Hepatocyte (in vitro differentiated cells): Measurements from ENCODE around the gene CNNM4. TPM values are rescaled to one million over a fixed set of nuclear protein-coding genes. Genes with fewer than 3 reads are reported as not detected.
"Not testable (repeated sequence)": the region's sequence is repeated elsewhere in the genome, so short reads cannot be mapped to it uniquely, and the experiment has no call there.

Experiments used
- DNase-seq: peaks from one replicate; pipeline ENCODE4 v3.0.0-alpha.2; 2016; ENCODE audit warnings: low spot score
- H2AFZ ChIP-seq: fragments of 200-600 bp; sonication (generic); 2 replicates; pipeline ENCODE4 v1.6.0; 2016; ENCODE audit warnings: antibody characterized with exemption, mild to moderate bottlenecking
- H3K27ac ChIP-seq: fragments of 200-600 bp; sonication (generic); 2 replicates; pipeline ENCODE4 v1.5.1; 2016; ENCODE audit warnings: mild to moderate bottlenecking
- H3K27me3 ChIP-seq: fragments of 200-600 bp; sonication (generic); 2 replicates; pipeline ENCODE4 v1.6.1; 2016
- H3K36me3 ChIP-seq: fragments of 200-600 bp; sonication (generic); replicated peaks from 2 replicates; pipeline ENCODE4 v1.5.1; 2016; ENCODE audit warnings: low read depth; ENCODE audit not compliant: insufficient read depth
- H3K4me1 ChIP-seq: fragments of 200-600 bp; sonication (generic); 2 replicates; pipeline ENCODE4 v1.5.1; 2016; ENCODE audit warnings: mild to moderate bottlenecking, moderate library complexity; ENCODE audit not compliant: insufficient read depth
- H3K4me2 ChIP-seq: fragments of 200-600 bp; sonication (generic); 2 replicates; pipeline ENCODE4 v1.6.0; 2016
- H3K4me3 ChIP-seq: fragments of 200-600 bp; sonication (generic); 2 replicates; pipeline ENCODE4 v1.5.1; 2016; ENCODE audit warnings: mild to moderate bottlenecking
- H3K79me2 ChIP-seq: fragments of 200-600 bp; sonication (generic); 2 replicates; pipeline ENCODE4 v1.6.0; 2017; ENCODE audit warnings: mild to moderate bottlenecking
- H3K9me2 ChIP-seq: fragments of 200-600 bp; sonication (generic); replicated peaks from 2 replicates; pipeline ENCODE4 v1.6.0; 2017; ENCODE audit warnings: mild to moderate bottlenecking; ENCODE audit not compliant: insufficient read depth
- H3K9me3 ChIP-seq: fragments of 200-600 bp; sonication (generic); 2 replicates; pipeline ENCODE4 v1.5.1; 2016; ENCODE audit warnings: low read depth, mild to moderate bottlenecking
- H4K20me1 ChIP-seq: fragments of 200-600 bp; sonication (generic); 2 replicates; pipeline ENCODE4 v1.6.0; 2016; ENCODE audit warnings: mild to moderate bottlenecking; ENCODE audit not compliant: insufficient read depth, poor library complexity, severe bottlenecking
- EZH2 ChIP-seq: fragments of 200-600 bp; sonication (generic); IDR thresholded peaks from 2 replicates; pipeline ENCODE4 v1.6.1; 2016; ENCODE audit warnings: antibody characterized with exemption, mild to moderate bottlenecking, borderline replicate concordance
- EZH2phosphoT487 ChIP-seq: fragments of 200-600 bp; sonication (generic); IDR thresholded peaks from one replicate; pipeline ENCODE4 v1.6.1; 2018; ENCODE audit warnings: antibody characterized with exemption, mild to moderate bottlenecking, low read depth, moderate library complexity; ENCODE audit not compliant: unreplicated experiment, severe bottlenecking
- WGBS: methylation state at CpG from one replicate; pipeline ENCODE4 v1.1.6; 2016; ENCODE audit warnings: low lambda C conversion rate; ENCODE audit errors: missing lambda C conversion rate; 5-methylcytosine and 5-hydroxymethylcytosine counted together
- polyA plus RNA-seq: library from polyadenylated mRNA; unstranded; fragments of >200 nt; fragmentation: Nextera tagmentation; extraction: Ambion mirVana; gene quantifications from 2 replicates; pipeline ENCODE4 v1.2.1, GENCODE V29; 2016
- total RNA-seq: library from RNA; depleted of rRNA; stranded (reverse); fragments of >200 nt; gene quantifications from 2 replicates; pipeline ENCODE4 v1.2.3, GENCODE V29; 2014
- TF ChIP-seq, protein P1 (sequence below): fragments of 200-600 bp; sonication (generic); IDR thresholded peaks from 2 replicates; pipeline ENCODE4 v1.5.1; 2016; ENCODE audit warnings: antibody characterized with exemption, mild to moderate bottlenecking; ENCODE audit not compliant: poor library complexity

CNNM4 gene
- total and polyA plus RNA-seq, 2 experiments from 2014 or later, result 8.8 to 10.8 TPM

DNA sequence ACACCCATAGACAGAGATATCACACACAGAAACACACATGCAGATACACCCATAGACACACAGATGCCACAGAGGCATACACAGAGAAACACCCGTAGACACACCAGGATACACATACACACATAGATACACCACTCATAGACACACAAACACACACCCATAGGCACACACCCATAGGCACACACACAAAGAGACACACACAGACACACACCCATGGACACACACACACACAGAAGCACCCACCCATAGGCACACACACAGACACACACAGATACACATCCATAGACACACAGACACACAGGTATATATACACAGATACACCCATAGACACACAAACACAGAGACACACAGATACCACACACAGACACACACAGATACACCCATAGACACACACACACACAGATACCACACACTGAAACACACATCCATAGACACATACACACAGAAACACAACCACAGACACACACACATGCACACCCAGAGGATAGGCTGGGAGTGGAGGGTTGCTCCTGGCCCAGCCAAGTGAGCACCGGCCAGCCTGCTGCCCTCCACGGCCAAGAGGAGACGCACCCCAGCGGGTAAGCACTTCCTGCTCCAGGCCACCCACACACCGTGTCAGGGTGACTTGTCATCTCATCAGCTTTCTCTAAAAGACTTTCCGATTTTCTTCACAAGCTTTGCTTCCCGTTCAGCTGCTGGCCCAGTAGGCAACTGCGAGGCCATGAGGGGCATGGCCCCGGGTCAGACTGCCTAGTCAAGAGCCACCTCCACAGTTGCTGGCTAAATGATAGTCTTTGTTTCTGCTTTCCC lies 41.3 kb downstream of the CNNM4 start:
- WGBS, result 94% methylated on average over 10 of the region's 10 CpGs
- H2AFZ ChIP-seq, result no peak overlapping the region
- no peak overlapping the region for H3K4me3 ChIP-seq
- no peaks in the 10 kb centered on the region for H3K27me3 ChIP-seq
- no peaks in the 10 kb centered on the region for H3K9me2 ChIP-seq
- no peaks in the 10 kb centered on the region for H3K36me3 ChIP-seq
- no peak for DNase-seq
- no peaks in the 10 kb centered on the region for H3K9me3 ChIP-seq
- peak overlapping the region; percentile 41 for H3K27ac ChIP-seq
- no peaks in the 10 kb centered on the region for H3K79me2 ChIP-seq
- no peak overlapping the region for H3K4me2 ChIP-seq
- H3K4me1 ChIP-seq, result peaks cover 4% of the 10 kb centered on the region
- no peaks in the 10 kb centered on the region for H4K20me1 ChIP-seq
- TF ChIP-seq, protein P1, sequence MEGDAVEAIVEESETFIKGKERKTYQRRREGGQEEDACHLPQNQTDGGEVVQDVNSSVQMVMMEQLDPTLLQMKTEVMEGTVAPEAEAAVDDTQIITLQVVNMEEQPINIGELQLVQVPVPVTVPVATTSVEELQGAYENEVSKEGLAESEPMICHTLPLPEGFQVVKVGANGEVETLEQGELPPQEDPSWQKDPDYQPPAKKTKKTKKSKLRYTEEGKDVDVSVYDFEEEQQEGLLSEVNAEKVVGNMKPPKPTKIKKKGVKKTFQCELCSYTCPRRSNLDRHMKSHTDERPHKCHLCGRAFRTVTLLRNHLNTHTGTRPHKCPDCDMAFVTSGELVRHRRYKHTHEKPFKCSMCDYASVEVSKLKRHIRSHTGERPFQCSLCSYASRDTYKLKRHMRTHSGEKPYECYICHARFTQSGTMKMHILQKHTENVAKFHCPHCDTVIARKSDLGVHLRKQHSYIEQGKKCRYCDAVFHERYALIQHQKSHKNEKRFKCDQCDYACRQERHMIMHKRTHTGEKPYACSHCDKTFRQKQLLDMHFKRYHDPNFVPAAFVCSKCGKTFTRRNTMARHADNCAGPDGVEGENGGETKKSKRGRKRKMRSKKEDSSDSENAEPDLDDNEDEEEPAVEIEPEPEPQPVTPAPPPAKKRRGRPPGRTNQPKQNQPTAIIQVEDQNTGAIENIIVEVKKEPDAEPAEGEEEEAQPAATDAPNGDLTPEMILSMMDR, result no peak

DNA sequence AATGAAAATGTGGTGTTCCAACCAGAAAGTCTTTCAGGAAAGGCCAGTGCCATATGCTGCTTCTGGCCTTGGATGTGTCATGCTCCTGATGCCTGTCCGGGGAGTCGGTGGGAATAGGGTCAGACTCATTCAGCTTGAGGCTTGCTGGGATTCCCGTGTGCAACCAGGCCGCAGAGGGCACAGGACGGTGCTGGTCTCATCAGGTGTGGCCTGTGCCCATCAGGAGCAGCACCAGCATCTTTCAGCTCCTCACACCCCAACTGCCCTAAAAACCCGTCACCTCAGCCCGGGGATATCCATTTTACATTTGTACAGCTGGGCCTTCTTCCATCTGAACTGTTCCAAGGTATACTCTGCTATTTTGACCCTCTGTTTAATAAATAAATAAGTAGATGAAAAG lies 42.0 kb downstream of the CNNM4 start:
- Histone ChIP-seq H3K27ac (no peak overlapping the region), H2AFZ (no peak overlapping the region), H3K9me3 (no peaks in the 10 kb centered on the region), H3K9me2 (no peaks in the 10 kb centered on the region), H3K4me2 (no peak overlapping the region), H4K20me1 (no peaks in the 10 kb centered on the region), H3K79me2 (no peaks in the 10 kb centered on the region), H3K4me1 (peaks cover 4% of the 10 kb centered on the region), H3K36me3 (no peaks in the 10 kb centered on the region), H3K4me3 (no peak overlapping the region), H3K27me3 (no peaks in the 10 kb centered on the region)
- TF ChIP-seq, protein P1, result no peak
- TF ChIP-seq EZH2 (no peak), EZH2phosphoT487 (no peak)
- DNase-seq, result no peak
- WGBS, result 95% methylated on average over 7 of the region's 7 CpGs

DNA sequence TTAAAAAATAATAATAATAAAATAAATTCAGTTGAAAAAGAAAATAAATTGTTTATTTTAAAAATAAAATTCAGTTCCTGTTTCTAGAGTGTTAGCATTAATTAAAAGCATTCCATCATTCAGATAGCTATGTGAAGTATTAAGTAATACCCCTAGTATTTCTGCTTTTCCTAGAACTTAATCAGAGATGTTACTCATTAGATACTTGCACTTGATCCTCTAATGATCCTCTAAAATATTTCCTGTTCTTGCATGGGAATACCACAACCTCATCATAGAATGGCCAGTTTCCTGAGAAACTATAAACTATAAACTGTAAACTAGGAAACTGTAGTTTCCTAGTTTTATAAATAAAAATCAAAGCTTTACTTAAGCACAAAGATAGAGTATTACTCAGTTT lies 44.3 kb downstream of the CNNM4 start:
- H3K4me1 ChIP-seq, result peaks cover 4% of the 10 kb centered on the region
- DNase-seq, result no peak
- no peaks in the 10 kb centered on the region for H3K79me2 ChIP-seq
- H3K27ac ChIP-seq, result no peak overlapping the region
- H2AFZ ChIP-seq, result no peak overlapping the region
- H3K9me2 ChIP-seq, result no peaks in the 10 kb centered on the region
- no peaks in the 10 kb centered on the region for H3K36me3 ChIP-seq
- no peak overlapping the region for H3K4me2 ChIP-seq
- no peaks in the 10 kb centered on the region for H3K9me3 ChIP-seq
- H3K4me3 ChIP-seq, result no peak overlapping the region
- no peaks in the 10 kb centered on the region for H3K27me3 ChIP-seq
- no peaks in the 10 kb centered on the region for H4K20me1 ChIP-seq
- TF ChIP-seq EZH2 (no peak), EZH2phosphoT487 (no peak)
- TF ChIP-seq, protein P1, result no peak

DNA sequence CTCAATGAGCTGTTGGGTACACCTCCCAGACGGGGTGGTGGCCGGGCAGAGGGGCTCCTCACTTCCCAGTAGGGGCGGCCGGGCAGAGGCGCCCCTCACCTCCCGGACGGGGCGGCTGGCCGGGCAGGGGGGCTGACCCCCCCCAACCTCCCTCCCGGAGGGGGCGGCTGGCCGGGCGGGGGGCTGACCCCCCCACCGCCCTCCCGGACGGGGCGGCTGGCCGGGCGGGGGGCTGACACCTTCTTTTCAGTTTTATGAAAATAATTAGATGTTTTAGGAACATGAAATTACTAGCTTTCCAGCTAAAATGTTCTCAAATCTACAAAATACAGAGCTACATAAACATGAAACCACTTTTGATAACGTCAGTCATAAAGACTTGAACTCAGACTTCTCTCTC lies 45.2 kb downstream of the CNNM4 start:
- not testable (repeated sequence) for H3K27ac ChIP-seq, H3K79me2 ChIP-seq, H3K9me3 ChIP-seq, H3K36me3 ChIP-seq, H3K27me3 ChIP-seq, H3K9me2 ChIP-seq, H3K4me2 ChIP-seq, H3K4me3 ChIP-seq, H2AFZ ChIP-seq, DNase-seq, H4K20me1 ChIP-seq, H3K4me1 ChIP-seq
- WGBS, result 98% methylated on average over 2 of the region's 20 CpGs
